Caco-2 (cell line): ENCODE measurements around the gene ZNF98. TPM values are rescaled to one million over a fixed set of nuclear protein-coding genes. Genes with fewer than 3 reads are reported as not detected.

Experiments used
- Bru-seq: library from RNA; stranded (reverse); fragments of 400-500 nt; gene quantifications from one replicate; lab custom pipeline; 2021; lab: Mats Ljungman, UMichigan
- BruChase-seq, 2 experiments: library from RNA; stranded (reverse); fragments of 400-500 nt; gene quantifications; one replicate each; lab custom pipeline; 2021; lab: Mats Ljungman, UMichigan
- BruUV-seq: library from RNA; stranded (reverse); fragments of 400-500 nt; replicated peaks from 2 replicates; lab custom pipeline; 2021; lab: Mats Ljungman, UMichigan
- CTCF ChIA-PET: fragments of 300-600 bp; sonication (Branson Sonifier 250); formaldehyde crosslinking; loops from one replicate; lab custom pipeline; 2022; ENCODE audit warnings: antibody characterized with exemption; lab: Charles Lee
- POLR2A ChIA-PET: fragments of 300-600 bp; sonication (Branson Sonifier 250); formaldehyde crosslinking; loops from one replicate; lab custom pipeline; 2022; ENCODE audit warnings: antibody characterized with exemption; lab: Charles Lee
- DNase-seq, 2 experiments: peaks; one replicate each; pipeline versions ENCODE4 v3.0.0 to v3.0.0-alpha.2; 2020 to 2022
- H3K27me3 ChIP-seq: replicated peaks from 2 replicates; pipeline ENCODE4 v1.6.0; 2011; ENCODE audit warnings: low read length; ENCODE audit not compliant: control insufficient read depth, insufficient read depth
- H3K36me3 ChIP-seq: 2 replicates; pipeline ENCODE4 v1.5.1; 2011; ENCODE audit warnings: low read length; ENCODE audit not compliant: control insufficient read depth, insufficient read depth
- H3K4me1 ChIP-seq: fragments of 250-450 bp; sonication (Bioruptor Pico); 2 replicates; pipeline ENCODE4 v1.5.1; 2020; ENCODE audit warnings: mild to moderate bottlenecking
- H3K4me3 ChIP-seq: 2 replicates; pipeline ENCODE4 v1.5.1; 2011; ENCODE audit warnings: low read depth, mild to moderate bottlenecking, control low read depth, low read length
- H3K9me3 ChIP-seq: fragments of 250-450 bp; sonication (Bioruptor Pico); 2 replicates; pipeline ENCODE4 v1.5.1; 2020; ENCODE audit warnings: mild to moderate bottlenecking, moderate library complexity
- H3K27ac Mint-ChIP-seq: one replicate; pipeline ENCODE4 v1.8.0; 2022; ENCODE audit warnings: mixed read lengths; ENCODE audit not compliant: unreplicated experiment
- H3K27me3 Mint-ChIP-seq: one replicate; pipeline ENCODE4 v1.8.0; 2022; ENCODE audit warnings: mixed read lengths; ENCODE audit not compliant: insufficient read depth, unreplicated experiment
- H3K36me3 Mint-ChIP-seq: one replicate; pipeline ENCODE4 v1.8.0; 2022; ENCODE audit warnings: mild to moderate bottlenecking, mixed read lengths; ENCODE audit not compliant: insufficient read depth, unreplicated experiment
- H3K4me1 Mint-ChIP-seq: one replicate; pipeline ENCODE4 v1.8.0; 2022; ENCODE audit warnings: low read depth, mixed read lengths; ENCODE audit not compliant: unreplicated experiment
- H3K4me3 Mint-ChIP-seq: one replicate; pipeline ENCODE4 v1.8.0; 2022; ENCODE audit warnings: mild to moderate bottlenecking, moderate library complexity, mixed read lengths; ENCODE audit not compliant: unreplicated experiment
- H3K9me3 Mint-ChIP-seq: one replicate; pipeline ENCODE4 v1.8.0; 2022; ENCODE audit warnings: mixed read lengths; ENCODE audit not compliant: unreplicated experiment
- intact Hi-C: fragments of 100-400 bp; cut with micrococcal nuclease; formaldehyde crosslinking; loops from one replicate; pipeline ENCODE4 v1.10.0; 2022; ENCODE audit not compliant: unreplicated experiment
- long read RNA-seq: library from polyadenylated mRNA; stranded (forward); transcript quantifications from one replicate; pipeline ENCODE4 v2.0.0, GENCODE V29; 2022
- total RNA-seq: library from RNA; stranded (reverse); gene quantifications from 2 replicates; pipeline ENCODE4 v1.2.3, GENCODE V29; 2022
- TF ChIP-seq, protein P1 (sequence below), 2 experiments: fragments of 200-600 bp in 1 of 2; IDR thresholded peaks; 1 replicate in 1 of 2; 2 replicates in 1 of 2; pipeline versions ENCODE4 v1.5.1 to v1.8.0; 2011 to 2022; ENCODE audit warnings: antibody characterized with exemption in 1 of 2, control low read depth in 1 of 2, inconsistent platforms in 1 of 2, low read depth in 1 of 2, low read length in 1 of 2, mild to moderate bottlenecking in 1 of 2, moderate library complexity in 1 of 2; ENCODE audit not compliant: insufficient read depth in 1 of 2, severe bottlenecking in 1 of 2, unreplicated experiment in 1 of 2

ZNF98 gene
- total RNA-seq = not detected in 2 replicates
- Bru-seq, nascent RNA = not detected
- BruChase-seq, experiment 1, labeled RNA remaining after a 2-hour chase = not detected
- BruChase-seq, experiment 2, labeled RNA remaining after a 6-hour chase = not detected
- long read RNA-seq = 0 reads

GRCh38 chr19:22422211-22422610 lies at the start of gene ZNF98:
TSS of gene ZNF98 (minus strand) at chr19:22422346. CDS start at chr19:22422224, 122 bp downstream.
- ChIA-PET POLR2A (no interaction called here), CTCF (interaction anchor here (0.6 kb wide), 1 partner anchor 617 kb away, joined by 3 read pairs; no protein-coding TSS in a partner anchor)
- no peaks in the 10 kb centered on the region for H3K36me3 ChIP-seq
- no peak within 1 kb of the TSS for H3K4me3 Mint-ChIP-seq
- H3K9me3 Mint-ChIP-seq = peaks cover 10% of the 10 kb centered on the region
- intact Hi-C loops = no loop called here
- H3K27me3 Mint-ChIP-seq = no peaks in the 10 kb centered on the region
- H3K4me1 Mint-ChIP-seq = no peaks in the 10 kb centered on the region
- no TSS peak for BruUV-seq
- H3K4me3 ChIP-seq = no peak within 1 kb of the TSS
- no peak for DNase-seq
- TF ChIP-seq, protein P1, sequence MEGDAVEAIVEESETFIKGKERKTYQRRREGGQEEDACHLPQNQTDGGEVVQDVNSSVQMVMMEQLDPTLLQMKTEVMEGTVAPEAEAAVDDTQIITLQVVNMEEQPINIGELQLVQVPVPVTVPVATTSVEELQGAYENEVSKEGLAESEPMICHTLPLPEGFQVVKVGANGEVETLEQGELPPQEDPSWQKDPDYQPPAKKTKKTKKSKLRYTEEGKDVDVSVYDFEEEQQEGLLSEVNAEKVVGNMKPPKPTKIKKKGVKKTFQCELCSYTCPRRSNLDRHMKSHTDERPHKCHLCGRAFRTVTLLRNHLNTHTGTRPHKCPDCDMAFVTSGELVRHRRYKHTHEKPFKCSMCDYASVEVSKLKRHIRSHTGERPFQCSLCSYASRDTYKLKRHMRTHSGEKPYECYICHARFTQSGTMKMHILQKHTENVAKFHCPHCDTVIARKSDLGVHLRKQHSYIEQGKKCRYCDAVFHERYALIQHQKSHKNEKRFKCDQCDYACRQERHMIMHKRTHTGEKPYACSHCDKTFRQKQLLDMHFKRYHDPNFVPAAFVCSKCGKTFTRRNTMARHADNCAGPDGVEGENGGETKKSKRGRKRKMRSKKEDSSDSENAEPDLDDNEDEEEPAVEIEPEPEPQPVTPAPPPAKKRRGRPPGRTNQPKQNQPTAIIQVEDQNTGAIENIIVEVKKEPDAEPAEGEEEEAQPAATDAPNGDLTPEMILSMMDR (IDR thresholded peaks at IDR 0.05; ENCODE audit: insufficient read depth in 1 of 2, low read depth in 1 of 2, low read length in 1 of 2, severe bottlenecking in 1 of 2, unreplicated experiment in 1 of 2) = no peak
- H3K4me1 ChIP-seq = no peaks in the 10 kb centered on the region
- no peaks in the 10 kb centered on the region for H3K9me3 ChIP-seq
- H3K27me3 ChIP-seq = no peaks in the 10 kb centered on the region
- no peaks in the 10 kb centered on the region for H3K36me3 Mint-ChIP-seq
- H3K27ac Mint-ChIP-seq = no peak within 1 kb of the TSS

DNA sequence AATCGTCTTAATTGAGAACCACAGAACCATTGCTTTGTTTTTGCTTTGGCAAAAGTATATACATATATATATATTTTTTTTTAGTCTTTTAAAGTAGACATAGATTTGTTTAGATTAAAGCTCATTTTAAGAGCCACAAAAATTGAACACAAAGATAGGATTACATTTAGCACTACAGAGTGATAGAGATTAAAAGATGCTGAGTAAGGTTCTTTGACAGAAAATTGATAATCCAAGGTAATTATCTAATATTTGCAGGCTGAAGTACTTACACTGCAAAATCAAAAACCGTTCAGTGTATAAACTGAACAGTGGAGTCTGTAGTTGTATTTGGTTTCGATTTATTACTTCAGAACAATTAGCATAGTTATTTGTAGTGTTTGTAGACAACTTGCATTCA lies 24.5 kb upstream of the ZNF98 start:
- H3K27ac Mint-ChIP-seq = no peak overlapping the region
- H3K4me3 Mint-ChIP-seq = no peak overlapping the region
- no peaks in the 10 kb centered on the region for H3K27me3 Mint-ChIP-seq
- Histone ChIP-seq H3K9me3 (no peaks in the 10 kb centered on the region), H3K27me3 (no peaks in the 10 kb centered on the region), H3K4me1 (no peaks in the 10 kb centered on the region), H3K4me3 (no peak overlapping the region), H3K36me3 (no peaks in the 10 kb centered on the region)
- intact Hi-C loops = no loop called here
- ChIA-PET POLR2A (no interaction called here), CTCF (no interaction called here)
- no peak for DNase-seq
- H3K36me3 Mint-ChIP-seq = no peaks in the 10 kb centered on the region
- no peaks in the 10 kb centered on the region for H3K4me1 Mint-ChIP-seq
- TF ChIP-seq, protein P1 (IDR thresholded peaks at IDR 0.05; ENCODE audit: insufficient read depth in 1 of 2, low read depth in 1 of 2, low read length in 1 of 2, severe bottlenecking in 1 of 2, unreplicated experiment in 1 of 2) = no peak
- no TSS peak for BruUV-seq
- peaks cover 25% of the 10 kb centered on the region for H3K9me3 Mint-ChIP-seq

- no peaks in the 10 kb centered on the region for H3K4me1 ChIP-seq
- BruUV-seq = no TSS peak
- no peaks in the 10 kb centered on the region for H3K36me3 ChIP-seq
- no peaks in the 10 kb centered on the region for H3K9me3 Mint-ChIP-seq
- H3K36me3 Mint-ChIP-seq = no peaks in the 10 kb centered on the region
- ChIA-PET CTCF (no interaction called here), POLR2A (no interaction called here)
- H3K27me3 Mint-ChIP-seq = no peaks in the 10 kb centered on the region
- H3K4me1 Mint-ChIP-seq = no peaks in the 10 kb centered on the region
- no peaks in the 10 kb centered on the region for H3K9me3 ChIP-seq
- intact Hi-C loops = no loop called here
- H3K4me3 Mint-ChIP-seq = no peak overlapping the region
- no peak for DNase-seq
- TF ChIP-seq, protein P1 (IDR thresholded peaks at IDR 0.05; ENCODE audit: insufficient read depth in 1 of 2, low read depth in 1 of 2, low read length in 1 of 2, severe bottlenecking in 1 of 2, unreplicated experiment in 1 of 2) = no peak
- no peaks in the 10 kb centered on the region for H3K27me3 ChIP-seq
- H3K27ac Mint-ChIP-seq = no peak overlapping the region
- H3K4me3 ChIP-seq = no peak overlapping the region
These were observed 15.9 kb upstream of the ZNF98 start for GRCh38 chr19:22438011-22438410.
